ENCODE results near the gene CNBP.

- TF ChIP-seq POLR2A (IDR thresholded peaks at IDR 0.05) = no peak
- TF ChIP-seq, protein P1, sequence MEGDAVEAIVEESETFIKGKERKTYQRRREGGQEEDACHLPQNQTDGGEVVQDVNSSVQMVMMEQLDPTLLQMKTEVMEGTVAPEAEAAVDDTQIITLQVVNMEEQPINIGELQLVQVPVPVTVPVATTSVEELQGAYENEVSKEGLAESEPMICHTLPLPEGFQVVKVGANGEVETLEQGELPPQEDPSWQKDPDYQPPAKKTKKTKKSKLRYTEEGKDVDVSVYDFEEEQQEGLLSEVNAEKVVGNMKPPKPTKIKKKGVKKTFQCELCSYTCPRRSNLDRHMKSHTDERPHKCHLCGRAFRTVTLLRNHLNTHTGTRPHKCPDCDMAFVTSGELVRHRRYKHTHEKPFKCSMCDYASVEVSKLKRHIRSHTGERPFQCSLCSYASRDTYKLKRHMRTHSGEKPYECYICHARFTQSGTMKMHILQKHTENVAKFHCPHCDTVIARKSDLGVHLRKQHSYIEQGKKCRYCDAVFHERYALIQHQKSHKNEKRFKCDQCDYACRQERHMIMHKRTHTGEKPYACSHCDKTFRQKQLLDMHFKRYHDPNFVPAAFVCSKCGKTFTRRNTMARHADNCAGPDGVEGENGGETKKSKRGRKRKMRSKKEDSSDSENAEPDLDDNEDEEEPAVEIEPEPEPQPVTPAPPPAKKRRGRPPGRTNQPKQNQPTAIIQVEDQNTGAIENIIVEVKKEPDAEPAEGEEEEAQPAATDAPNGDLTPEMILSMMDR (IDR thresholded peaks at IDR 0.05) = no peak
These were observed 42.7 kb upstream of the CNBP start for GRCh38 chr3:129226374-129226773.
